GM18499 (cell line): ENCODE measurements around the gene STK39.

ENCODE experiments used
- ATAC-seq: cut with Tn5 transposase; IDR thresholded peaks from one replicate; pipeline ENCODE4 v1.9.1; 2021; ENCODE audit warnings: moderate number of reproducible peaks; ENCODE audit not compliant: insufficient read depth, unreplicated experiment

STK39 gene

DNA sequence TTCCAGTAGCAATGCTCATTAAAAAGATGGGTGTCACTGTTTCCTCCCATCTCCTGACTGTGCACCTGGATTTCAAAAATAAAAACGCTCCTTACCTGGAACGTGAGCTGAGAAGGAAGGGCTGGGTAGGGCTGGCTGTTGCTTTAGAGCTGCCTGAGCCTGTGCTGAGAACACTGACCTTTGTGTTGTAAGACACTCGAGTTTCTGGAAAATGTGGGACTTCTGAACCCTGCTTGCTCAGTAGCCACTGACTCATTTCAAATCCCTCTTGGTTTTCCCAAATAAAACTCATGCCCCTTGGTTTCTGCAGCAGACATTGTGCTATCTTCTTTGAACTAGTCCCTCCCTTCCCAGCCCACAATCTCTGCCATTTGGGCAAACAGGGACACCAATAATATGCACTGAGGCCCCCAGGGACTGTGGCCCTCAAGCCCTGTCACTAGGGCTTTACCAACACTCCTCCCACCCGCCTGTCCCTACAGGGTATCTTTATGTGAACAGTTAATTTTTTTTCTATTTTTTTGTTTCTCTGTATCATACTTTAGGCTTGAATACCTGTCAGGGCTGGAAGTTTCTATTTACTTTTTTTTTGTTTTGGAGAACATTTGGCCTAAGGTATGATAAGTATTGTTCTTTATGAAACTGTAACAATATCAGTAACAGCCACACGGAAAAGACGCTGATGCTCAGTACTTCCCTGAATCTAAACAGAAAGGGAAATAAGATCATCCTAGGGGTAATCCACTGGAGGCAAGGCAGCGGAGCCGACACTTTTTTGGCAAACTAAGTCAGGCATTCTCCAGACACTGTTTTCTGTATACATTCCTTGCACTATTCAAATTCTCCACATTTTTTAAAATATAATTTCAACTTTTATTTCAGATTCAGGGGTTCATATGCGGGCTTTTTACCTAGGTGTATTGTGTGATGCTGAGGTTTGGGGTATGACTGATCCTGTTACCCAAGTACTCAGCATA lies 280.2 kb downstream of the STK39 start:
- no peak for ATAC-seq

DNA sequence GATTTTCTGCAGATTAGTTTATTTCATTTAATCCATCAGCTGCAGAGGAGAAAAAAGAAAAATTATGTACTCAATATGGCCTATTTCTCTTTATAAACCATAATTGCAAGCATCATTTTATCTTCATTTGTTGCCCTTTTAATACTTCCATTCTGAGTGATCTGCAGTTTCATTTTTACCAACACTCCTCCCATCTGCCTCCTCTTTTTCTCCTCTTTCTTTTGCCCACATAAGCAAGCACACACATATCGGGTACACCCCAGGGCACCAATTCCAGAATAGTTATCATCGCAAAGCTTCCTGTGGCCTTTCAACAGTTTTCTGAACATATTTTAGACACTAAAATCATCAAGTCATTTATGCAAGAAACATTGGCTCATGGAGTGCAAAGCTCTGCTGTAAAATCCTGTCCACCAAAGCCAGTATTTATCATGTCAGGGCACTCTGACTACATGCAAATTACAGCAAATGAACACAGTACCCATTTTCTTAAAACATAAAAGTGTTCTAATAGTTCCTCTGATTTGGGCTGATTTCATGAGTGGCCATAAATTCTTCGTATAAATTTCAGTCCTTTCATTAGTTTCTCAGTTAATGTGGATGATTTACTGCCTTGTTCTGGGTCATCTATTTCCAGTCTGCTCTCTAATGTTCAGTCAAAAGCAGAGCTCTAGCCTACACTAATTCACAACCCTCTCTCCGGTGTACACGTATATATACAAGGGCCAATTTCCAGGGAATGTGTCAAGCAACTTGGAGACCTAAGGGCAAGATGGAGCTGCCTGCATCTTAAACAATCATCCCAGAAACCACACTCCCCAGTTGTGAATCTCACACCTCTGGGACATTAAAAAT lies 281.3 kb downstream of the STK39 start:
- no peak for ATAC-seq

DNA sequence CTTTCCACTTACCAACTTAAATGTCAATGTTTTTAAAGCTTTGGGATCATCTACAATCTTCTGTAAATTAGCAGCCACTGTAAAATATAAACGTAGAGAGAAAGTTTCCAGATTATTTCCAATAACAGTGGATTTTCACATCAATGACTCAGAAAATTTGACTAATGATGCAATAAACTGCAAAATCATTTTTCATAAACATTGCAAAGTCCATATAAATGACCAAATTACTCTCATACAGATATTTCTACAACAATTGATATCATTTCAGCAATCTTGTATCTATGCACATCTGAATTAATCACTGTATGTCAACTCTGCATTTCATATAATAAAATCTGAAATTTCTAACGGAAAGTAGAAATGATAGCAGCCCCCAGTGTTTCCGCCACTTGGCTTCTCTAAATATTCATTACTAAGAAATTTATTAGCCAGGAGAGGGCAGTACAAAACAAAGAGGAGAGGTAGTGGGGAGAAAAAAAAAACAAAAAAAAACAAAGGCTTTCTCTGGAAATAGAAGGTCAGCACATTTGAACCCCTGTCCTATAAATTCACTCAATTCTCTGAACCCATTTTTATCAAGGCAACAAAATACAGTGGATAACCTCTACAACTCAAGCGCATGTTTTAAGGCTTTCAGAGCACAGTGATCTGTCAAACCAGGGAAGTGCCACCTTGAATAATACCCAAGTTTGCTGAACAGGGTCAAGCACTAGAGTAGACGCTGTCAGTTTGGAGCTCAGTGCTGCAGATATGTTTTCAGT lies 282.6 kb downstream of the STK39 start:
- no peak for ATAC-seq

DNA sequence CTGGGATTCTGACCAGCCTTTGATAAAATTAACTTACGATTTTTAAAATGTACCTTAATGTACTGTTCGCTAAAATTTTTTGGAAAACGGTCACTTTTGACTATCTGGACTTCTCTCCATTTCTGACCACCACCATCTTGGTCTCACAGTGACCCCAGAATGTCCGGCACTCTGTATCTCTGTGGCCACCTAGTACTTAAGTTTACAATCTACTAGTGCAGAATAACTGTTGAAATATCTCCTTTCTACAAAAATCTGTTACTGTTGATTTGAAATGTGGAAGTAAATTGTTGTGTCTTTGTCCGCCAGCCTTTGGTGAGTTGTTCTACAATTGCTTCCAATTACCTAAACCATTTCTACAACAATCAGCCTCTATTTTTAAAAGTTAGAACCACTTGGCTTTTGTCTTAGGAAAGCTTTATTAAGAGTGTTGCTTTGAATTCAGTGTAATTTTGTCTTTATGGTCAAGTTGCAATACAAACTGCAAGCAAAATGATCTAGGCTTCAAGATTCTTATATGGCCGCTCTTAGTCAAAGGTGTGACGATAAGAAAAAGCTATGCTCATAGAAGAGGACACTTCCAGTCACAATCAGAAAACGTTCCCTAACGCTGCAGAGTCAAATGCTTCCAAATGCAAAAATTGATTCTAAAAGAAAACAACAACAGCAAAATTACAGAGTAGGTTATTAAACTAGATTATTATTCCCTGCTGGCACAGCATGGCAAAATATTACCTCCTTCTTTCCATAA lies 283.3 kb downstream of the STK39 start:
- no peak for ATAC-seq

DNA sequence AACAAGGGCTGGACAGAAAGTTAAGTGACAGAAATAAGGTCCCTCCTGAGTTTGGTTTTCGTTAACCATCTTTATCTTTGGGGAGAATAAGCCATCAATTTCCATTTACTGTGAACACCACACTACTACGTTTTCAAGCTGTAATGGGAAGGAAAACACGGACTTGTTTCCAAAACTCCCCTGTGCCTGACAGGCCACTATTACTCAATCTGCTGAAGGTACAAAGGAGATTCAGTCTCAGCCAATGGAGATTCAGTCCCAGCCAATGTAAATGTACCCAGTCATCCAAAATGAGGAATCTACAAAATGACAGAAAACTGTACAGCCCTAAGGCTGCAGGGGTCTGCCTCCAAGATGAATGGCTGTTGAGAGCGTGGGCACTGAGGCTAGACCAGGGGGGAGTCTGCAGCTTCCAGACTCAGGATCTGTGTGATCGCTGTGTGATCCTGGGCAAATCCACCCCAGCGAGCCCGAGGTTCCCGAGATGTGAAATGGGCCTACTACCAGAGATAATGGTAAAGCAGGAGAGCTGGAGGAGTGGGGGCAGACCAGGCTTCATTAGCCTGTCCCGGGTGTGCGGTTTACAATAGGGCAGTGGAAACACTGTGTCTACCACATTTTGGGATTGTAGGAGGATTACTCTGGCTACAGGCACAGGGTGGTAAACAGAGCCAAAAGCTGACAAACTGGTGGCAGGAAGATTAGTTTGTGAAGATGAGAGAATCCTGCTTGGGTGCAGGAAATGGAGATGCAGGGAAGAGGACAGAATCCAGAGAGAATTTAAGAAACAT lies 284.8 kb downstream of the STK39 start:
- ATAC-seq = no peak

DNA sequence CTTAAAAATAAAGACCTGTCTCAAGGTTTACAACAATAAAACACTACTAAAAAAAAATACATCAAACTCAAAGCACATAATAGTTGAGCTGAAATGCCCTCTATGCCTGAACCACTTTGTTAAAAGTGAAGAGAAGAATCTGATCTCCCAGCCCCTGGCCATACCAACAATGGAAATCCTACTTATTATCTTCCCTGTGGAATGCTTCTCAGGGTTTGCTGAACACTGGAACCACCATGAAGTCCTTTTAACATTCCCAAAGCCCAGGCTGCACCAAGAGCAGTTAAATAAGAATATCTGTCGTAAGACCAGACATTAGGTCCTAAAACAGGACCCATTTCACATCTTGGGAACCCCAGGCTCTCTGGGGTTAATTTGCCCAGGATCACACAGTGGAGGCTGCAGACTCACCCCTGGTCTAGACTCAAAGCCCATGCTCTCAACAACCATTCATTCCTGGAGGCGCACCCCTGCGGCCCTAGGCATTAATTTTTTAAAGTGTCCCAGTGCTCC lies 285.8 kb downstream of the STK39 start:
- no peak for ATAC-seq

DNA sequence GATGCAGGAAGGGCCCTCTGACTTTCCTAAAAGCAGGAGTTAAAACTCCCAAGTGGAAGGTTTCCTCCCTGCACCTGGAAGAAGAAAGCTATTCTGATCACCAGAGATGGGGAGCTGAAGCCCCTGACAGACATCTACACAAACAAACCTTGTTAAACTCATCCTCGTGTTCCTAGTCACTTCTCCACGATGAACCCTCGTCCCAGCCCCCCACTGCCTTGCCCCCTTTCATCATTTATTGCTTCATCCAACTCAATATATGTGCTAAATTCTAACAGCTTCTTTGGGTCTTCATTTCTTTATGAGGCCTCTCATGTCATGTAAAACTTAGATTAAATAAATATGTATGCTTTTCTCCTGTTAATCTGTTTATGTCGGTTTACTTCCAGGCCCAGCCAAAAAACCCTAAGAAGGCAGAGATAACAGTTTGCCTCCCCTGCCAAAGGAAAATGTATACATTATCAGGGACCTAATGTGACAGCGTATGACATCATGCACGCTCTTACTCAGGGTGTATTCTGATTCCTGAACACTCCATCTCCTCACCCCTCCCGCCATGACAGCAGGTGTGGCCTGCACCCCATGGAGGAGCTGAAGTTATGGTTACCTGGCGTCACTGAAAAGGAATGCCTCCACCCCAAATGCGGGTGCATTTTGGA lies 287.2 kb downstream of the STK39 start:
- ATAC-seq = no peak

DNA sequence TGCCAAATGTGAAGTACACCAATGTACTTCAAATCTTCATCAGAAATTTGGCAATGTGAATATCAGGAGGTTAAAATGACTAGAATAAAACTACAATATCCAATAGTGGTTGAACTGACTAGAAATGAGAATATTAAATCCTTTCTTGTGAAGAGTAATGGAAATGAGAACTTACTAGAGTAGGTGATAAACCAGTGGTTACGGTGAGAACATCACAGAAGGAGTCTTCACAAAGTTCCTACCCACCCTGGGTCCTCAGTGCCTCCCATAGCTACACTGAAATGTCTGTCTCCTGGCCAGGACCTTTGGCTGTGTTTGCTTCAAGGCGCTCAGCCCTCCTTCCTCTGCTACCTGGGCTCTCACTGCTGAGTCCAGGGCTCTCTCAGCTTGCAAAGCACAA lies 289.7 kb downstream of the STK39 start:
- ATAC-seq = no peak

DNA sequence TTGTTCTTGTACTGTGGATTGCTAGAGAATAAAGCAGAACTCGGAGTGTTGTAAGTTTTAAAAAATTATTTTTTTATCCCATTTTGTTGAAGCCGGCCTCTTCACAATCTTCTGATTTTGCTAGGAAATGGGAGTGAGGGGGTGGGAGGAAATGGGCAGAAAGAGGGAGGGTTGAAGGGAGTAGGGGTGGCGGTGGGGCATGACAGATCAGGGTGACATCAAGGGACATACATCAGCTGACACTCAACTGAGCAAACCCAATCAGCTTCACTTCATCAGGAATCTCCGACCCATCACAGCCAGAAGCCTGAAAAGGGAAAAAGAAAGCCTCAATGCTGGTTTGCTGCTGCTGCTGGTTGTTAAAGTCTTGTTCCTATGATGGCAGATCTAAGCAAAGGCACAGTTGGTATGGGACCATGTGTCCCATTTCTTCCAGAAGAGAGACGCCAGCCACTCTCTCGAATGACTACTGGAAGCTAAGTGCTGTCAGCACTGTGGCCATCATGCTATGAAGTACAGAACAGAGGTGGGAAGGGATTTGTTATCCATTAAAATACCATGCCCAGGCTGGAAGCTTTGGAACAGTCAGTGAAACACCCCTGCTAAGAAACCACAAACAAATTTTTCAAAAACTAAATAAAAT lies 292.0 kb downstream of the STK39 start:
- ATAC-seq = no peak

DNA sequence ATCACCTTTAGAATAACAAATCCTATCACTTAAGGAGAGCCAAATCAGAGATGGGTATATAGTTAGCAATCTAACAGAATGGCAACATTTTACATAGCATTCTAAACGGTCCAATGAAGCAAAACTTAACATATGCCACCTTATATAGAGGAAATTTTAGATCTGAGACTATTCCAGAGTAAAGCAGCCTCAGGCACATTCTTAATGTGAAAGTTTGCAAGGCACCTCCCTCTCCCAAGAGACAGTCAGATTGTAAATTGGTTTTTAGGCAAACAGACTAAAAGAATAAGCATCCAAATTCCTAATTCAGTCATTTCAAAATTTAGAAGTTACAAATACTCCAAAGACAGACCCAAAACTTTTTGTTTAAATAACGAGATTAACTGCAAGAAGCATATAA lies 292.9 kb downstream of the STK39 start:
- no peak for ATAC-seq

DNA sequence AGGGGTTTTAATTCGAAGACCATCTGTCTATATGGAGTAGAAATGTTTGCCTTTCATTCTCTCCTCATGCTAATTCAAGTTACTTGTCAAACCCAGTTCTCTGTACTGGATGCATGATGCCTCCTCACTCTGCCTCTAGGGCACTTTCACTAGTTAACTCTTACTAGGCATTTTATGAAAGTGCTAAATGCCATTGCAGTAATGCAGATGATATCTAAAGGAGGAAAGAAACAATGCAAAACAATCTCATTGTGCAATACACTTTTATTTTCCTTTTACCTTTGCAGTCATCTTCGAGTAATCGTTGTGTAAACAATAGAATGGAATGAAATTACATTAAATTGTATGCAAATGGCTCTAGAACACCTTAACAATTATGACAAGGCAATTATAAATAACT lies 293.6 kb downstream of the STK39 start:
- no peak for ATAC-seq

DNA sequence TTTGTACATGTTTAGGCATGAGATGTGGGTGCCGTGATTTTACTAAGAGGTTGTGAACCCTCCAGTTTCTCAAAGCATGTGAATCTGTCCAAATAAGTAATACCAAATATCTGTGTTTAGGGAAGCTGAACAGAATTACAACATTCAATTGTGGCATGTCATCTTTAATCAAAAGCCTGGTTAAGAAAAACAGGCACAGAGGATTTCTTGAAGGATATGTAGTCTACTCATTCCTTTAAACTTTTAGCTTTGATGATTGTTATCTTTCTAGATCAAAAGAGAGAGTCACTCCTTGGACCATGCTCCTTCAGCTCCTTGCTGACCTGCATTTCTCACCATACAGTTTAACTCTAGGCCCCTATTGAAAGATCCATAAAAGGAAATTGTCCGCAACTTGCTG lies 296.8 kb downstream of the STK39 start:
- no peak for ATAC-seq

DNA sequence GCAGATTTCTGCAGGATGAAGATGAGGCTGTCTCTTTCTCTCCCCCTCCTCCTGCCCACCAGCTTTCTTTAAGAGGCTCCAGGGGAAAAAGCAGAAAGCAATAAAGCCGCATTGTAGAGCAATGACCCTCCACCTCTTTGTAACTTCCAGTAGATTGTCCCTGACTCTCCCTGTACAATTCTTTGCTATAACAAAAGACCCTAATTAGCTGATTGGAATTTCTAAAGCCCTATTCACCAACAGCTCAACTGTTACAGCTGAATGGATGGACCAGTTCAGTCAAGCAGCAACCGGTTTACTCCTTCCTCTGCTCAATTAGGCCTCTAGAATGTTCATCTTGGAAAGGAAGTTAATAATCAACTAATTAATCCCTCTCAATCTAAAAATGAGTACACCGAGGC lies 301.0 kb downstream of the STK39 start:
- no peak for ATAC-seq

DNA sequence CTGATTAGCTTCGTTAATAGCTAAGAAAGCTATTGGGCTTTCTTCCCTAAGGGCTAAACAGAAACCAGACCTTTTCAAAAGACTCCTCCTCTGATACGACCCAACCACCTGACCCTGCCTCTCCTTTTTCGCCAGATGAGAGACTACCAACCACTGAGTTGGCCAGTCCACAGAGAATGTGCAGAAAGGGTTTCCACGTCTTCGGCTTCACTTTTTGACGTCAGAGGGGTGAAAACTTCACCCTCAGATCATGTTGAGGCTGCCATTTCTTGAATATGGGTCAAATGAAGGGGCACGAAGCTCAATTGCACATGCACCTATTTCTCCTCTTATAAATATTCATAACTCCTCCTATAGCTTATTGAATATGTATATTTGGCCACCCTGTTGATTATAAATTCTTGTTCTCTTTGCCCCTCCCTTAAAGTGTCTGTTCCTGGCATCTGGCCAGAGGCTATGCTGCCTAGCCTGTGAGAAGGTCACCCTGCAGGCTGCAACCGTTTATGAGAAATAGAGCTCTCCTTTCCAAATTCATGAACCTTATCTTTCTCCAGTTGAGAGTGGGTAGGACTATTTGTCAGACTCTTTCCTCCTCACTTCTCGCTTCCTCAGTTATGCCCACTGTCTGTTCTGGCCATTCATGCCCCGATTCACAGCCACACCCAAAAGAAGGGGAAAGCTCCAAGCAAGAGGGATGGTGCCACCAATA lies 301.6 kb downstream of the STK39 start:
- no peak for ATAC-seq

DNA sequence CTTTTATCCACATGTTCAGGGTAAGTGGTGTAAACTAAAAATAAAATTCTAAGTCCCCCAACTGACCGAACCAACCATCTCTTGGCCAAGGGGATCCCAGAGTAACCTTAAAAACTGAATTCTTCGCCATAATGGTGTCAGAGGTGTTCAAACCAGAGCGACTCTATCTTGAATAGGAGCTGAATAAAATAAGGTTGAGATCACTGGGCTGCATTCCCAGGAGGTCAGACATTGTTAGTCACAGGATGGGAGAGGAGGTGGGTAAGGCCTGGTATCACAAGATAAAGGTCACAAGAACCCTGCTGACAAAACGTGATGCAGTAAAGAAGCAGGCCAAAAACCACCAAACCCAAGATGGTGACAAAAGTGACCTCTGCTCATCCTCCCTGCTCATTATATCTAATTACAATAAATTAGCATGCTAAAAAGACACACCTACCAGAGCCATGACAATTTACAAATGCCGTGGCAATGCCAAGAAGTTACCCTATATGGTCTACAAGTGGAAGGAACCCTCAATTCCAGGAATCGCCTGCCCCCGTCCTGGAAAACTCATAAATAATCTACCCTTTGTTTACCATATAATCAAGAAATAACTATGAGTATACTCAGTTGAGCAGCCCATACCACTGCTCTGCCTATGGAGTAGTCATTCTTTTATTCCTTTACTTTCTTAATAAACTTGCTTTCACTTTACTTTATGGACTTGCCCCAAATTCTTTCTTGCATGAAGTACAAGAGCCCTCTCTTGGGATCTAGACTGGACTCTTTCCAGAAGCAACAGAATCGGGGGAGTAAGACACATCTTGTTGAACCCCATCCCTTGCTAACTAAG lies 302.4 kb downstream of the STK39 start:
- ATAC-seq = no peak

DNA sequence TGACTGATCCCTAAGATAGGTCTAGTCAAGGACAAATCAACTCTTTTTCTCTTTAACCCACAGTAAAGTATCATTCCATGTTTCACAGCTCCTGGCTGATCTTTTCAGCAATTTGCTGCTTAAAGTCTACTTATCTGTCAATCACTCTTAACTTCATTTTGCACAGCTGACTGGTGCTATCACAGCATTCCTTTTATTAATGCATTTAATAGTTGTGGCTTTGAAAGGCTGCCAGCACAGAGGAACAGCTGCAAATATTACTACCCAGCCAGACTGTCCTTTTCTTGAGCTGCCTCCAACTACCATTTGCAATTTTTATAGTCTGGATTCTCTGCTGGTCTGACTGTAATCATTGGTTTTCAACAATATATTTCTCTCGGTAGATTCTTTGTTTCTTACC lies 303.5 kb downstream of the STK39 start:
- ATAC-seq = no peak
